Keratinocyte (primary cell): ENCODE results near the gene SERTAD4.

Experiments
- CTCF ChIP-seq, 3 experiments: IDR thresholded peaks in 1 of 3; conservative IDR thresholded peaks in 1 of 3; optimal IDR thresholded peaks in 1 of 3; 2 replicates in 2 of 3; 3 replicates in 1 of 3; pipeline versions ENCODE3 to v1.5.1; 2011; ENCODE audit warnings: low read length in 3 of 3, mild to moderate bottlenecking in 3 of 3, moderate library complexity in 2 of 3, control low read depth in 1 of 3, inconsistent platforms in 1 of 3; ENCODE audit not compliant: insufficient read depth in 2 of 3; ENCODE audit errors: extremely low read depth in 1 of 3
- EZH2 ChIP-seq: IDR thresholded peaks from one replicate; pipeline ENCODE4 v1.6.1; 2012; ENCODE audit warnings: inconsistent platforms, mild to moderate bottlenecking, low read length, moderate library complexity

- TF ChIP-seq CTCF (optimal IDR thresholded peaks at IDR 0.05 in 1 of 3, IDR thresholded peaks at IDR 0.05 in 1 of 3, conservative IDR thresholded peaks at IDR 0.05 in 1 of 3; ENCODE audit: extremely low read depth in 1 of 3, insufficient read depth in 2 of 3, low read length in 3 of 3) (no peak), EZH2 (no peak)
Observed at GRCh38 chr1:210291081-210291764, 58.6 kb downstream of the SERTAD4 start.
